H9 (cell line): ENCODE results near the gene FAM174B. TPM values are rescaled to one million over a fixed set of nuclear protein-coding genes. Genes with fewer than 3 reads are reported as not detected.

ENCODE experiments used
- DNase-seq: peaks from one replicate; pipeline ENCODE4 v3.0.0-alpha.2; 2017
- H2AFZ ChIP-seq: one replicate; pipeline ENCODE4 v1.6.1; 2013; ENCODE audit warnings: mild to moderate bottlenecking, low read length, control low read depth, moderate library complexity
- H2AK5ac ChIP-seq: 2 replicates; pipeline ENCODE4 v1.6.1; 2013; ENCODE audit warnings: low read length, control low read depth, mixed read lengths; ENCODE audit not compliant: insufficient read length
- H2BK120ac ChIP-seq: one replicate; pipeline ENCODE4 v1.6.1; 2013; ENCODE audit warnings: low read depth, mild to moderate bottlenecking, low read length, control low read depth, inconsistent platforms; ENCODE audit not compliant: poor library complexity, severe bottlenecking
- H2BK12ac ChIP-seq: 2 replicates; pipeline ENCODE4 v1.6.1; 2013; ENCODE audit warnings: low read length, control low read depth, mixed read lengths, low read depth; ENCODE audit not compliant: insufficient read length
- H2BK15ac ChIP-seq: 2 replicates; pipeline ENCODE4 v1.6.1; 2013; ENCODE audit warnings: low read depth, low read length, control low read depth
- H2BK20ac ChIP-seq: one replicate; pipeline ENCODE4 v1.6.1; 2013; ENCODE audit warnings: low read depth, mild to moderate bottlenecking, low read length, control low read depth, inconsistent platforms; ENCODE audit not compliant: poor library complexity, severe bottlenecking
- H2BK5ac ChIP-seq: 2 replicates; pipeline ENCODE4 v1.6.1; 2013; ENCODE audit warnings: low read length, control low read depth, mixed read lengths; ENCODE audit not compliant: insufficient read length
- H3K14ac ChIP-seq: 2 replicates; pipeline ENCODE4 v1.6.1; 2013; ENCODE audit warnings: low read length, control low read depth; ENCODE audit not compliant: insufficient read depth
- H3K18ac ChIP-seq: 2 replicates; pipeline ENCODE4 v1.6.1; 2013; ENCODE audit warnings: low read depth, mild to moderate bottlenecking, mixed read lengths, low read length, control low read depth; ENCODE audit not compliant: insufficient read length
- H3K23ac ChIP-seq: 2 replicates; pipeline ENCODE4 v1.6.1; 2013; ENCODE audit warnings: low read length, control low read depth, mixed read lengths, low read depth; ENCODE audit not compliant: insufficient read length
- H3K23me2 ChIP-seq: 2 replicates; pipeline ENCODE4 v1.6.1; 2013; ENCODE audit warnings: low read depth, mild to moderate bottlenecking, mixed read lengths, low read length, control low read depth; ENCODE audit not compliant: insufficient read length, poor library complexity, severe bottlenecking
- H3K27ac ChIP-seq: 2 replicates; pipeline ENCODE4 v1.5.1; 2013; ENCODE audit warnings: low read length, control low read depth, mixed read lengths, low read depth; ENCODE audit not compliant: insufficient read length
- H3K27me3 ChIP-seq: 2 replicates; pipeline ENCODE4 v1.6.1; 2013; ENCODE audit warnings: low read length, control low read depth, inconsistent platforms; ENCODE audit not compliant: insufficient read depth
- H3K4ac ChIP-seq: 2 replicates; pipeline ENCODE4 v1.6.1; 2013; ENCODE audit warnings: low read depth, mild to moderate bottlenecking, control low read depth, inconsistent platforms, low read length, moderate library complexity
- H3K4me1 ChIP-seq: 2 replicates; pipeline ENCODE4 v1.6.1; 2013; ENCODE audit warnings: low read length, control low read depth, inconsistent platforms; ENCODE audit not compliant: insufficient read depth
- H3K4me2 ChIP-seq: 2 replicates; pipeline ENCODE4 v1.6.1; 2013; ENCODE audit warnings: low read length, control low read depth, mixed read lengths; ENCODE audit not compliant: insufficient read length, insufficient read depth
- H3K56ac ChIP-seq: 2 replicates; pipeline ENCODE4 v1.6.1; 2013; ENCODE audit warnings: low read depth, mild to moderate bottlenecking, mixed read lengths, low read length, control low read depth; ENCODE audit not compliant: insufficient read length
- H3K79me1 ChIP-seq: 2 replicates; pipeline ENCODE4 v1.6.1; 2013; ENCODE audit warnings: low read depth, mild to moderate bottlenecking, moderate library complexity, low read length, control low read depth, inconsistent platforms; ENCODE audit not compliant: insufficient read depth, poor library complexity, severe bottlenecking
- H3K79me2 ChIP-seq: 2 replicates; pipeline ENCODE4 v1.6.1; 2013; ENCODE audit warnings: low read length, control low read depth, inconsistent platforms; ENCODE audit not compliant: insufficient read depth
- H3K9ac ChIP-seq: 2 replicates; pipeline ENCODE4 v1.6.1; 2013; ENCODE audit warnings: low read length, control low read depth, mixed read lengths; ENCODE audit not compliant: insufficient read length; ENCODE audit errors: extremely low read depth
- H3K9me3 ChIP-seq: one replicate; pipeline ENCODE4 v1.6.1; 2013; ENCODE audit warnings: low read depth, low read length, inconsistent platforms; ENCODE audit not compliant: control insufficient read depth
- H3T11ph ChIP-seq: one replicate; pipeline ENCODE4 v1.6.1; 2013; ENCODE audit warnings: mild to moderate bottlenecking, low read length, control low read depth, inconsistent platforms
- H4K20me1 ChIP-seq: one replicate; pipeline ENCODE4 v1.6.1; 2013; ENCODE audit not compliant: control insufficient read depth, insufficient read length, insufficient read depth
- H4K5ac ChIP-seq: 2 replicates; pipeline ENCODE4 v1.6.1; 2013; ENCODE audit warnings: low read depth, mild to moderate bottlenecking, mixed read lengths, low read length, control low read depth; ENCODE audit not compliant: insufficient read length
- H4K8ac ChIP-seq: replicated peaks from 2 replicates; pipeline ENCODE4 v1.6.1; 2013; ENCODE audit warnings: low read length, control low read depth, mixed read lengths, low read depth; ENCODE audit not compliant: insufficient read length
- H4K91ac ChIP-seq: 2 replicates; pipeline ENCODE4 v1.6.1; 2013; ENCODE audit warnings: low read depth, mild to moderate bottlenecking, moderate library complexity, mixed read lengths, low read length, control low read depth; ENCODE audit not compliant: insufficient read length
- H3K27ac Mint-ChIP-seq, 3 experiments: 2 replicates in 2 of 3; 3 replicates in 1 of 3; pipeline ENCODE4 v1.8.0; 2020 to 2021; ENCODE audit warnings: mixed read lengths in 3 of 3, mild to moderate bottlenecking in 1 of 3, moderate library complexity in 1 of 3
- H3K27me3 Mint-ChIP-seq: 2 replicates; pipeline ENCODE4 v1.8.0; 2021; ENCODE audit warnings: low read depth, mild to moderate bottlenecking, moderate library complexity, mixed read lengths
- H3K36me3 Mint-ChIP-seq, 3 experiments: 2 replicates in 2 of 3; 3 replicates in 1 of 3; pipeline ENCODE4 v1.8.0; 2020 to 2021; ENCODE audit warnings: low read depth in 3 of 3, mixed read lengths in 3 of 3; ENCODE audit not compliant: insufficient read depth in 1 of 3
- H3K4me1 Mint-ChIP-seq, 2 experiments: 2 replicates each; pipeline ENCODE4 v1.8.0; 2020; ENCODE audit warnings: mixed read lengths in 2 of 2
- H3K4me3 Mint-ChIP-seq, 2 experiments: 2 replicates in 1 of 2; 3 replicates in 1 of 2; pipeline ENCODE4 v1.8.0; 2020 to 2021; ENCODE audit warnings: mild to moderate bottlenecking in 2 of 2, mixed read lengths in 2 of 2, moderate library complexity in 1 of 2
- H3K9me3 Mint-ChIP-seq, 2 experiments: 2 replicates in 1 of 2; 3 replicates in 1 of 2; pipeline ENCODE4 v1.8.0; 2020; ENCODE audit warnings: mild to moderate bottlenecking in 2 of 2, mixed read lengths in 2 of 2, moderate library complexity in 1 of 2
- CTCF ChIP-seq: fragments of 200-600 bp; sonication (generic); conservative IDR thresholded peaks from 3 replicates; pipeline ENCODE4 v1.8.0; 2021; ENCODE audit warnings: antibody characterized with exemption, mild to moderate bottlenecking
- WGBS: extraction: QIAGEN DNeasy Blood & Tissue Kit; methylation state at CpG from one replicate; pipeline ENCODE4 v1.1.7; 2013; ENCODE audit warnings: missing lambda C conversion rate, low lambda C conversion rate, mixed read lengths; ENCODE audit not compliant: insufficient read length; ENCODE audit errors: extremely low coverage; 5-methylcytosine and 5-hydroxymethylcytosine counted together
- total RNA-seq: library from RNA; stranded (reverse); gene quantifications from 2 replicates; pipeline ENCODE4 v1.2.1, GENCODE V29; 2021

FAM174B gene
- total RNA-seq, 1 experiment from 2014 or later = 38.0 TPM

GRCh38 chr15:92647467-92648163, 8.0 kb downstream of the FAM174B start:
- Mint-ChIP-seq H3K36me3 (peaks cover 7 to 20% (median 12%) of the 10 kb centered on the region in 3 experiments), H3K27ac (peak overlapping the region; percentile 99), H3K9me3 (peaks cover 0 to under 1% of the 10 kb centered on the region in 2 experiments; a peak in 1 of 5 replicates), H3K27me3 (no peaks in the 10 kb centered on the region), H3K4me3 (peak overlapping the region; percentile 13 to 21; a peak in 4 of 5 replicates), H3K4me1 (peaks cover 75 to 81% of the 10 kb centered on the region in 2 experiments)
- Histone ChIP-seq H3K4ac (no peak overlapping the region; the same call in 1 of the 2 replicates), H3K14ac (no peak overlapping the region), H3K27ac (peak overlapping the region; percentile 97), H3K9ac (no peak overlapping the region), H3K18ac (peak overlapping the region; percentile 74), H2AK5ac (peak overlapping the region; percentile 86), H3K4me1 (peaks cover 34% of the 10 kb centered on the region), H3K56ac (no peak overlapping the region), H2BK5ac (peak overlapping the region; percentile 88), H3K27me3 (no peaks in the 10 kb centered on the region), H3K23ac (no peak overlapping the region), H3K79me2 (peaks cover 16% of the 10 kb centered on the region; the same call in 1 of the 2 replicates), H3T11ph (no peak overlapping the region), H3K23me2 (no peaks in the 10 kb centered on the region), H2BK15ac (no peak overlapping the region), H2BK12ac (peak overlapping the region; percentile 41), H4K8ac (no peak overlapping the region), H3K9me3 (no peaks in the 10 kb centered on the region), H2BK120ac (peak overlapping the region; percentile 70), H4K5ac (no peak overlapping the region), H4K91ac (peak overlapping the region; percentile 65), H3K79me1 (peaks cover 7% of the 10 kb centered on the region), H4K20me1 (peaks cover 2% of the 10 kb centered on the region), H2AFZ (no peak overlapping the region), H2BK20ac (no peak overlapping the region), H3K4me2 (peak overlapping the region; percentile 24)
- peak; percentile 59 for DNase-seq
- no CpG with 5 or more reads among the region's 1 CpG for WGBS
- no peak for TF ChIP-seq CTCF
